Muscle layer of duodenum (tissue), 2 donors: ENCODE results near the gene SH3RF3.

Source experiments
- H3K27ac ChIP-seq: one replicate; pipeline ENCODE4 v1.7.0; 2013; ENCODE audit warnings: mild to moderate bottlenecking, low read length
- H3K27me3 ChIP-seq: one replicate; pipeline ENCODE4 v1.7.0; 2013; ENCODE audit warnings: low read depth, mild to moderate bottlenecking, control low read depth, low read length
- H3K36me3 ChIP-seq, 2 donors: one replicate each; pipeline ENCODE4 v1.7.0; 2013; ENCODE audit warnings: low read length in 2 of 2, control low read depth in 1 of 2, mild to moderate bottlenecking in 1 of 2; ENCODE audit not compliant: insufficient read depth in 2 of 2, control insufficient read depth in 1 of 2
- H3K4me1 ChIP-seq, 2 donors: one replicate each; pipeline ENCODE4 v1.7.0; 2013; ENCODE audit warnings: low read length in 2 of 2, mild to moderate bottlenecking in 2 of 2, control low read depth in 1 of 2, moderate library complexity in 1 of 2; ENCODE audit not compliant: insufficient read depth in 2 of 2, control insufficient read depth in 1 of 2
- H3K4me3 ChIP-seq, 2 donors: one replicate each; pipeline ENCODE4 v1.7.0; 2013; ENCODE audit warnings: low read length in 2 of 2, low read depth in 1 of 2, mild to moderate bottlenecking in 1 of 2
- H3K9me3 ChIP-seq, 2 donors: one replicate each; pipeline ENCODE4 v1.7.0; 2013; ENCODE audit warnings: low read length in 2 of 2, control low read depth in 1 of 2, mild to moderate bottlenecking in 1 of 2; ENCODE audit not compliant: control insufficient read depth in 1 of 2
- donor health status: healthy.

Gene SH3RF3

GRCh38 chr2:109375656-109376055 lies 246.7 kb downstream of the SH3RF3 start:
- Histone ChIP-seq H3K27ac (no peak overlapping the region), H3K36me3 (peaks cover 7 to 16% of the 10 kb centered on the region in 2 donors), H3K27me3 (no peaks in the 10 kb centered on the region), H3K4me3 (no peak overlapping the region), H3K4me1 (no peaks in the 10 kb centered on the region), H3K9me3 (no peaks in the 10 kb centered on the region)

DNA sequence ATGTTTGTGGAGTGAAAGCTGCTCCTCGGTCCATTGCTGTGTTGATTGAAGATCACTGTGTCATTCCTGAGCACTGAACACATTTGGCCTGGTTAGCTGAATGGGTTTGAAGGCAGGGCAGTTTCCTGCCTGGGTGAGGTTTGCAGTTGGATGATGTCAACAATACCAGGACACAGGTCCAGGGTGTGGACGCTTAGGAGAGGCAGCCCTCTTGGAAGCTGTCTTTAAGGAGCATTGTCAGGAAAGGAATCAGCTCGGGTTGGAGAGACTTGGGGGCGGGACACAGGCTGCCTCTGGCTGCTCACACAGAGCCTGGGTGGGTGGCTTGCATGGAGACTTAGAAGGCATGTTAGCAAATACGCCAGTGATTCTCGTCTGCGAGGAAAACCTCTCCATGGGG lies 247.1 kb downstream of the SH3RF3 start:
- Histone ChIP-seq H3K27me3 (no peaks in the 10 kb centered on the region), H3K9me3 (no peaks in the 10 kb centered on the region), H3K36me3 (peaks cover 7 to 16% of the 10 kb centered on the region in 2 donors), H3K27ac (no peak overlapping the region), H3K4me1 (no peaks in the 10 kb centered on the region), H3K4me3 (no peak overlapping the region)

- Histone ChIP-seq H3K36me3 (peaks cover 7 to 10% of the 10 kb centered on the region in 2 donors), H3K4me3 (no peak overlapping the region), H3K9me3 (no peaks in the 10 kb centered on the region), H3K27me3 (no peaks in the 10 kb centered on the region), H3K27ac (no peak overlapping the region), H3K4me1 (peaks cover 0 to under 1% of the 10 kb centered on the region in 2 donors)
Observed at GRCh38 chr2:109376796-109377495, 247.9 kb downstream of the SH3RF3 start.

DNA sequence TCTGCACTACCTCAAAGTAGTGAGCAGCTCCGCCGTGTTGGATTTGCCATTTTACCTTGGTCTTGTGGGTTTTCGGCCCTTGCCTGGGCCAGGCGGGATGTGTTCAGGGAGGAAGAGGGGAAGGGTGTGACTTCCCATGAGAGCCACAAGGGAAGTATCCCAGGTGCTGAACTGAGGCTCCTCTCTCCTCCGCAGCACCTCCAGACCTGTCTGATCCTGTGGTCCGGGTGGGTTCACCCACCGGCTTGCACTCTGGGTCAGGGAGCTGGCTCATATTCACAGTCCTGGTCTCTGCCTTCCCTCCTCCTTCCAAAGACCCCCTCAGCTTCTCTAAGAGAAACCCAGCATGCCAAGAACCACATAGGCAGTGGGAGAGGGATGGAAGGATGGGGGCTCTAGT lies 249.0 kb downstream of the SH3RF3 start:
- H3K4me3 ChIP-seq: no peak overlapping the region
- no peak overlapping the region for H3K27ac ChIP-seq
- peaks cover 0 to 10% of the 10 kb centered on the region in 2 donors for H3K4me1 ChIP-seq
- no peaks in the 10 kb centered on the region for H3K27me3 ChIP-seq
- no peaks in the 10 kb centered on the region for H3K9me3 ChIP-seq
- peaks cover 3 to 10% of the 10 kb centered on the region in 2 donors for H3K36me3 ChIP-seq

DNA sequence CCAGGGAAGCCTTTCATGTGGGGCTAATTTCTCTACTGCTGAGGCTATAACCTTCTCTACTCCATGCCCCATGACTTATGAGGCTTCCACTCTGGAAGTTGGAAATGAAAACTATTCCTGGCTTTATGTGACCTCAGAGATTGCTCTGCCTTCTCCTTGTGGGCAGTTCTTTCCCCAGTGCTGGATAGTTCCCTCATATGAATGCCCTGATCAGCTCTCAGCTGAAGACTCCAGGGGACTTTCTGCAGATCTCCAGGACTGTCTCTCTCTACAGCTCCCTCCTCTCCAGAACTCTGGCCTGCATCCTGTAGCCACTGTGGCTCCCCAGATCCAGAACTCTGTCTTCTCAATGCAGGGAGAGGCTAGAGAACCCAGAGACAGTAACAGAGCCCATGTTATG lies 249.7 kb downstream of the SH3RF3 start:
- H3K4me1 ChIP-seq: peaks cover 0 to 17% of the 10 kb centered on the region in 2 donors
- H3K9me3 ChIP-seq: no peaks in the 10 kb centered on the region
- H3K27me3 ChIP-seq: no peaks in the 10 kb centered on the region
- H3K36me3 ChIP-seq: peaks cover 0 to 10% of the 10 kb centered on the region in 2 donors
- H3K27ac ChIP-seq: no peak overlapping the region
- H3K4me3 ChIP-seq: no peak overlapping the region

DNA sequence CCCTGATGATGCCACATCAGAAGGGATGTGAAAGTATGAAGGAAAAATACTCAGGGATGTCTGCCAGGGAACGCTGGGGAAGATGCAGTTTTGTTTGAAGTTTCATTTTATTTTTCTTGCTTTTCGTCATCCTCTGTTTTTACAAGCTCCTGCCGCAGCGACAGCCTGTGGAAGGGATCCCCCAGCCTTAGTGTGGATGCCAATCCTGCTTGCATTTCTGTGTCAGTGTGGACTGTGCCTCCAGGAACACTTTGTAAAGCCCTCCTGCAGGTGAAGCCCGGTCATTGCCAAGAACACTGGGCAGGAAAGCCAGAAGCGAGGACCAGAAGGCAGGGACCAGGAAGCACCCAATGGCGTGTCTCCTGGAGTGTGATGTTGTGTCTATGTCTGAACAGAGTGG lies 250.5 kb downstream of the SH3RF3 start:
- peaks cover 0 to 17% of the 10 kb centered on the region in 2 donors for H3K4me1 ChIP-seq
- H3K27me3 ChIP-seq: no peaks in the 10 kb centered on the region
- peaks cover 0 to 5% of the 10 kb centered on the region in 2 donors for H3K36me3 ChIP-seq
- H3K27ac ChIP-seq: no peak overlapping the region
- H3K9me3 ChIP-seq: no peaks in the 10 kb centered on the region
- no peak overlapping the region for H3K4me3 ChIP-seq

DNA sequence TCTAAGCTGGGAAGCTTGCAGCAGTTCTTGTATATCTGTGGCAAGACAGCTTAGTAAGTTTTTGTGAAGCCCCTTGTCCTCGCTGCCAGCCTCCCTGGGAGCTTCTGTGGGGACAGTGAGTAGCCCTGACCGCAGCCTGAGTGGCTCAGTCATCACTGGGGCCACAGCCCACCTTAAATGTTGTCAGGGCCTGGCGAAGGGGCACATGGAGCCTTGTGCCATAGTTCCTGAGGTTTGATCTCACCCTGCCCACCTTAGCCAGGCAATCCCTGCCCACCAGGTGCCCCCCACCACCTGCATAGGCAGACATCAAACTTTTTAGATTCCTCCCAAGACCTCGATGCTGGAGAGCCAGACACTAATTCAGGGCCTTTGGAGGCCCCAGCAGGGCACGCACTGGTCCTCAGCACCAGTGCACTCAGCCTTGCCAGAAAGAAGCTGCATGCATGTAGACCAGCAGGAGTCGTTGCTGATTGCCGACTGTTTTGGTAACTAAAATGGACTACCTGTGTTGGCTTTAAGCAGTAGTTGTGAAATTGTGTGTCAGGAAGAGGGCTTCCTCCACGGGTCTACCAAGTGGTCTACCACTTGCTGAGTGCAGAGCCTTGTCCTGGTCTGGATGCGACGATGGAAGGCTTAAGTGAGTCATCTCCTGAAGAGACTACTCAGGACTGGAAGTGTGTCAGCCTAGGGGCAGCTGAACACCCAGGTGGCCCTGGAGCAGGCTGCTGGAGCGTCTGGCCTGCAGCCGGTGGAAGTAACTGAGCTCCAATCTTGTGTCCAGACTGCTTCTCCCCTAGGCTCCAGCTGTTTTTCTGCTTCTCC lies 251.7 kb downstream of the SH3RF3 start:
- no peak overlapping the region for H3K27ac ChIP-seq
- H3K36me3 ChIP-seq: no peaks in the 10 kb centered on the region
- no peaks in the 10 kb centered on the region for H3K9me3 ChIP-seq
- no peaks in the 10 kb centered on the region for H3K27me3 ChIP-seq
- H3K4me1 ChIP-seq: peaks cover 0 to 17% of the 10 kb centered on the region in 2 donors
- no peak overlapping the region for H3K4me3 ChIP-seq

GRCh38 chr2:109381327-109381820 lies 252.4 kb downstream of the SH3RF3 start:
- H3K4me1 ChIP-seq: peaks cover 0 to 17% of the 10 kb centered on the region in 2 donors
- no peaks in the 10 kb centered on the region for H3K36me3 ChIP-seq
- H3K9me3 ChIP-seq: no peaks in the 10 kb centered on the region
- no peak overlapping the region for H3K4me3 ChIP-seq
- no peak overlapping the region for H3K27ac ChIP-seq
- no peaks in the 10 kb centered on the region for H3K27me3 ChIP-seq

DNA sequence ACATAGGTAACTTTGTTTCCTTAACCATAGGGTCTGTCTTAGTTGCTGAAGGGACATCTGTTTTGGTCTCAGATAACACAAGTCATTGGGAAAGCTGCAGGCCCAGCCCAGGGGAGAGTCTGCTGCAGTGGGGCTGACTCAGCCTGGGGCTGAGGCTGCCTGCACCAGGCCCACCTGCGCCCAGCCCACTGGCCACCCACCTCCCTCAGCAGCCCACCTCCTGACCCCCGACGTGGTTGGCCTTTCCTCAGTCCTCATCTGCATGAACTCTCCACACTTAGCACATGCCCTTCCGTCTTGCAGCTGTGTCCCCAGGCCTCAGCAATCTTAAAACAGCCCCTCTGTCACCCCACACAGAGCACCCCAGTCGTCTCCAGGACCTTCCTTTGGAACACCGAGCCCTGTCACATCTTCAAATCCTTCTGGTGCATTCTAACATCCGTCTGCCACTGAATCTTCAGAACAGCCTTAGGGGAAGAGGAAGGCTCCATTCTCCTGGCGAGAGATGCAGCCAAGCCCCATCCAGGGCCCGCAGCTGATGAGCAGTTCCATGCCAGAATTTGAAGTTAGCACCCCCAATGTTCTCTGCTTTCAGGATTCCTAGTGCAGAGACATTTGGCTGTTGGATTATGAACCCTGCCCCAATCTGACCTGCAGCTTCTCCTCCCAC lies 253.4 kb downstream of the SH3RF3 start:
- no peaks in the 10 kb centered on the region for H3K9me3 ChIP-seq
- no peak overlapping the region for H3K27ac ChIP-seq
- no peaks in the 10 kb centered on the region for H3K27me3 ChIP-seq
- H3K4me3 ChIP-seq: no peak overlapping the region
- no peaks in the 10 kb centered on the region for H3K36me3 ChIP-seq
- peaks cover 0 to 17% of the 10 kb centered on the region in 2 donors for H3K4me1 ChIP-seq

DNA sequence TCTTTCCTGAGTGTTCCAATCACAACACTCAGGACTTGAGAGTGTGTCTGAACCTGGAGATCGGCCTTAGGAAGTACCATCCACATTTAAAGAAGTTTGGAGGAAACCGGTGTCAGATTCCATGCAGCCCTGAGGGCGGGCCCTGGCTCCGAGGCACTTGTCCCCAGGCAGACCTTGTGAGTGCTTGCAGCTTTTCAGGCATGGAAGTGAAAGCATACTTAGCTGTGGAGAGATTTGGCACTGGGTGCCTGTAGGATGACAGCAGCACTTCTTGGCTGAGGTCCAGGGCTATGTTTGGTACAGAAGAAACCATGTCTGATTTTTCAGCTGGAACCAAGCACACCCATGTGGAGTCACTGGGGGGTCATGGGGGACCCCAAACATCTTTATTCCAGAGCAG lies 253.9 kb downstream of the SH3RF3 start:
- Histone ChIP-seq H3K36me3 (no peaks in the 10 kb centered on the region), H3K4me1 (peaks cover 0 to 17% of the 10 kb centered on the region in 2 donors), H3K27ac (no peak overlapping the region), H3K9me3 (no peaks in the 10 kb centered on the region), H3K4me3 (no peak overlapping the region), H3K27me3 (no peaks in the 10 kb centered on the region)
